Calu3 (cell line): ENCODE results near the gene MOB3A. TPM values are rescaled to one million over a fixed set of nuclear protein-coding genes. Genes with fewer than 3 reads are reported as not detected.

Experiments
- BruUV-seq: library from RNA; stranded (reverse); fragments of 400-500 nt; replicated peaks from 2 replicates; lab custom pipeline; 2021; lab: Mats Ljungman, UMichigan
- CTCF ChIA-PET: fragments of 300-600 bp; sonication (Branson Sonifier 250); formaldehyde crosslinking; loops from one replicate; lab custom pipeline; 2022; ENCODE audit warnings: antibody characterized with exemption; lab: Charles Lee
- DNase-seq: peaks from one replicate; pipeline ENCODE4 v3.0.0; 2022
- H3K27ac Mint-ChIP-seq: one replicate; pipeline ENCODE4 v1.8.0; 2022; ENCODE audit warnings: mixed read lengths; ENCODE audit not compliant: unreplicated experiment
- H3K27me3 Mint-ChIP-seq: one replicate; pipeline ENCODE4 v1.8.0; 2022; ENCODE audit warnings: mixed read lengths; ENCODE audit not compliant: unreplicated experiment
- H3K36me3 Mint-ChIP-seq: one replicate; pipeline ENCODE4 v1.8.0; 2022; ENCODE audit warnings: mild to moderate bottlenecking, moderate library complexity, mixed read lengths; ENCODE audit not compliant: insufficient read depth, unreplicated experiment
- H3K4me1 Mint-ChIP-seq: one replicate; pipeline ENCODE4 v1.8.0; 2022; ENCODE audit warnings: mild to moderate bottlenecking, low read depth, mixed read lengths; ENCODE audit not compliant: unreplicated experiment
- H3K4me3 Mint-ChIP-seq: one replicate; pipeline ENCODE4 v1.8.0; 2022; ENCODE audit warnings: mild to moderate bottlenecking, low read depth, moderate library complexity, mixed read lengths; ENCODE audit not compliant: unreplicated experiment
- H3K9me3 Mint-ChIP-seq: one replicate; pipeline ENCODE4 v1.8.0; 2022; ENCODE audit warnings: low read depth, mixed read lengths; ENCODE audit not compliant: unreplicated experiment
- CTCF ChIP-seq: fragments of 200-600 bp; IDR thresholded peaks from one replicate; pipeline ENCODE4 v1.8.0; 2022; ENCODE audit warnings: antibody characterized with exemption; ENCODE audit not compliant: unreplicated experiment
- intact Hi-C: fragments of 100-400 bp; cut with micrococcal nuclease; formaldehyde crosslinking; loops from one replicate; pipeline ENCODE4 v1.10.0; 2022; ENCODE audit not compliant: unreplicated experiment
- total RNA-seq: library from RNA; stranded (reverse); gene quantifications from 2 replicates; pipeline ENCODE4 v1.2.3, GENCODE V29; 2022

Gene MOB3A
- total RNA-seq, 1 experiment from 2014 or later = 15.8 TPM

GRCh38 chr19:2099937-2100718 is 4.0 kb upstream of the MOB3A start:
- DNase-seq = no peak
- no TSS peak for BruUV-seq
- no peak overlapping the region for H3K27ac Mint-ChIP-seq
- no peaks in the 10 kb centered on the region for H3K4me1 Mint-ChIP-seq
- H3K4me3 Mint-ChIP-seq = no peak overlapping the region
- no peaks in the 10 kb centered on the region for H3K9me3 Mint-ChIP-seq
- intact Hi-C loops = no loop called here
- no peak for TF ChIP-seq CTCF
- CTCF ChIA-PET = interaction anchor here (0.8 kb wide), 1 partner anchor 61 kb away, joined by 3 read pairs; no protein-coding TSS in a partner anchor
- H3K27me3 Mint-ChIP-seq = no peaks in the 10 kb centered on the region
- H3K36me3 Mint-ChIP-seq = peaks cover 69% of the 10 kb centered on the region

- no peak for TF ChIP-seq CTCF
- DNase-seq = no peak
- BruUV-seq = no TSS peak
- Mint-ChIP-seq H3K27me3 (no peaks in the 10 kb centered on the region), H3K4me3 (no peak overlapping the region), H3K4me1 (no peaks in the 10 kb centered on the region), H3K27ac (no peak overlapping the region), H3K36me3 (peaks cover 70% of the 10 kb centered on the region), H3K9me3 (no peaks in the 10 kb centered on the region)
- intact Hi-C loops = no loop called here
- CTCF ChIA-PET = no interaction called here
Observed at GRCh38 chr19:2099054-2099501, 3.0 kb upstream of the MOB3A start.

GRCh38 chr19:2097886-2098327 is 1.8 kb upstream of the MOB3A start:
- CTCF ChIA-PET = no interaction called here
- Mint-ChIP-seq H3K4me1 (no peaks in the 10 kb centered on the region), H3K27me3 (no peaks in the 10 kb centered on the region), H3K27ac (no peak overlapping the region), H3K9me3 (no peaks in the 10 kb centered on the region), H3K36me3 (peaks cover 63% of the 10 kb centered on the region), H3K4me3 (no peak overlapping the region)
- TF ChIP-seq CTCF = no peak
- DNase-seq = no peak
- intact Hi-C loops = no loop called here
- BruUV-seq = no TSS peak

- peak overlapping the region; percentile 80 for H3K4me3 Mint-ChIP-seq
- no peak overlapping the region for H3K27ac Mint-ChIP-seq
- intact Hi-C loops = no loop called here
- BruUV-seq = no TSS peak
- TF ChIP-seq CTCF = no peak
- H3K4me1 Mint-ChIP-seq = no peaks in the 10 kb centered on the region
- peaks cover 61% of the 10 kb centered on the region for H3K36me3 Mint-ChIP-seq
- no peak for DNase-seq
- no peaks in the 10 kb centered on the region for H3K27me3 Mint-ChIP-seq
- CTCF ChIA-PET = interaction anchor here (0.6 kb wide), 1 partner anchor 58 kb away, joined by 5 read pairs; no protein-coding TSS in a partner anchor
- H3K9me3 Mint-ChIP-seq = no peaks in the 10 kb centered on the region
Observed at GRCh38 chr19:2097203-2097885, 1.2 kb upstream of the MOB3A start.
